Measurements from ENCODE around the gene PLAAT5.
"Not testable (repeated sequence)": the region's sequence is repeated elsewhere in the genome, so short reads cannot be mapped to it uniquely, and the experiment has no call there.

- TF ChIP-seq POLR2AphosphoS5 (IDR thresholded peaks at IDR 0.05; ENCODE audit: low read depth, low read length); POLR2A (IDR thresholded peaks at IDR 0.05; ENCODE audit: low read depth, low read length); TAF1 (IDR thresholded peaks at IDR 0.05; ENCODE audit: borderline replicate concordance, low read depth, low read length): not testable (repeated sequence)
Measured at GRCh38 chr11:63435351-63435750, 55.6 kb downstream of the PLAAT5 start.

All from GM12892 (cell line).